Prostate gland (tissue), 2 donors: ENCODE data around the gene RPS18. TPM values are rescaled to one million over a fixed set of nuclear protein-coding genes. Genes with fewer than 3 reads are reported as not detected.
"Not testable (repeated sequence)": the region's sequence is repeated elsewhere in the genome, so short reads cannot be mapped to it uniquely, and the experiment has no call there.

Source experiments
- DNase-seq: peaks from one replicate; pipeline ENCODE4 v3.0.0-alpha.2; 2019; ENCODE audit warnings: low spot score
- H3K27ac ChIP-seq, 2 donors: fragments of 200-600 bp; sonication (generic); 2 replicates each; pipeline ENCODE4 v1.5.1; 2017 to 2019
- H3K27me3 ChIP-seq: fragments of 200-600 bp; sonication (generic); replicated peaks from 2 replicates; pipeline ENCODE4 v1.5.1; 2019; ENCODE audit not compliant: insufficient read depth
- H3K36me3 ChIP-seq, 2 donors: fragments of 200-600 bp; sonication (generic); 1 replicate in 1 of 2; 2 replicates in 1 of 2; pipeline versions ENCODE4 v1.5.1 to v1.8.1; 2017 to 2019
- H3K4me1 ChIP-seq: fragments of 200-600 bp; sonication (generic); replicated peaks from 2 replicates; pipeline ENCODE4 v1.5.1; 2019
- H3K4me3 ChIP-seq, 2 donors: fragments of 200-600 bp; sonication (generic); 2 replicates each; pipeline ENCODE4 v1.5.1; 2017 to 2019
- H3K9me3 ChIP-seq: fragments of 200-600 bp; sonication (generic); 2 replicates; pipeline ENCODE4 v1.5.1; 2017
- POLR2A ChIP-seq: fragments of 450-650 bp; IDR thresholded peaks from one replicate; pipeline ENCODE4 v1.6.1; 2016; ENCODE audit warnings: antibody characterized with exemption, mild to moderate bottlenecking
- POLR2AphosphoS5 ChIP-seq: sonication (generic); formaldehyde crosslinking; IDR thresholded peaks from one replicate; pipeline ENCODE4 v1.6.1; 2017; ENCODE audit warnings: antibody characterized with exemption
- WGBS: methylation state at CpG from one replicate; pipeline ENCODE4 v1.1.5; 2018; 5-methylcytosine and 5-hydroxymethylcytosine counted together
- intact Hi-C: fragments of 100-400 bp; cut with DNase I; formaldehyde crosslinking; loops from one replicate; pipeline ENCODE4 v1.14.2; 2022
- total RNA-seq, 2 donors: library from RNA; depleted of rRNA; stranded (reverse); fragments of >200 nt; gene quantifications; one replicate each; pipeline ENCODE4 v1.1.0, GENCODE V29; 2016
- TF ChIP-seq, protein P1 (sequence below), 4 experiments: fragments of 200-600 bp in 2 of 4; fragments of 450-650 bp in 2 of 4; sonication (generic) in 2 of 4; IDR thresholded peaks; 1 replicate in 3 of 4; 2 replicates in 1 of 4; pipeline ENCODE4 v1.5.1; 2016 to 2019; ENCODE audit warnings: antibody characterized with exemption in 4 of 4, mild to moderate bottlenecking in 2 of 4, moderate library complexity in 2 of 4

The RPS18 gene
- total RNA-seq, 2 donors from 2014 or later: 1,990 to 4,594 TPM

- Histone ChIP-seq H3K36me3 (no peaks in the 10 kb centered on the region), H3K27ac (no peak overlapping the region), H3K9me3 (no peaks in the 10 kb centered on the region), H3K27me3 (no peaks in the 10 kb centered on the region), H3K4me1 (peaks cover 28% of the 10 kb centered on the region), H3K4me3 (no peak overlapping the region)
- no peak for DNase-seq
- 76% methylated on average over 14 of the region's 14 CpGs for WGBS
- intact Hi-C loops: loop anchor here (2.0 kb wide), 1 partner anchor 25 kb away; the partner anchor contains the start of gene RGL2
- TF ChIP-seq, protein P1, sequence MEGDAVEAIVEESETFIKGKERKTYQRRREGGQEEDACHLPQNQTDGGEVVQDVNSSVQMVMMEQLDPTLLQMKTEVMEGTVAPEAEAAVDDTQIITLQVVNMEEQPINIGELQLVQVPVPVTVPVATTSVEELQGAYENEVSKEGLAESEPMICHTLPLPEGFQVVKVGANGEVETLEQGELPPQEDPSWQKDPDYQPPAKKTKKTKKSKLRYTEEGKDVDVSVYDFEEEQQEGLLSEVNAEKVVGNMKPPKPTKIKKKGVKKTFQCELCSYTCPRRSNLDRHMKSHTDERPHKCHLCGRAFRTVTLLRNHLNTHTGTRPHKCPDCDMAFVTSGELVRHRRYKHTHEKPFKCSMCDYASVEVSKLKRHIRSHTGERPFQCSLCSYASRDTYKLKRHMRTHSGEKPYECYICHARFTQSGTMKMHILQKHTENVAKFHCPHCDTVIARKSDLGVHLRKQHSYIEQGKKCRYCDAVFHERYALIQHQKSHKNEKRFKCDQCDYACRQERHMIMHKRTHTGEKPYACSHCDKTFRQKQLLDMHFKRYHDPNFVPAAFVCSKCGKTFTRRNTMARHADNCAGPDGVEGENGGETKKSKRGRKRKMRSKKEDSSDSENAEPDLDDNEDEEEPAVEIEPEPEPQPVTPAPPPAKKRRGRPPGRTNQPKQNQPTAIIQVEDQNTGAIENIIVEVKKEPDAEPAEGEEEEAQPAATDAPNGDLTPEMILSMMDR (IDR thresholded peaks at IDR 0.05): no peak
- TF ChIP-seq POLR2A (no peak), POLR2AphosphoS5 (no peak)
Measured at GRCh38 chr6:33273924-33274902, 2.3 kb downstream of the RPS18 start.

DNA sequence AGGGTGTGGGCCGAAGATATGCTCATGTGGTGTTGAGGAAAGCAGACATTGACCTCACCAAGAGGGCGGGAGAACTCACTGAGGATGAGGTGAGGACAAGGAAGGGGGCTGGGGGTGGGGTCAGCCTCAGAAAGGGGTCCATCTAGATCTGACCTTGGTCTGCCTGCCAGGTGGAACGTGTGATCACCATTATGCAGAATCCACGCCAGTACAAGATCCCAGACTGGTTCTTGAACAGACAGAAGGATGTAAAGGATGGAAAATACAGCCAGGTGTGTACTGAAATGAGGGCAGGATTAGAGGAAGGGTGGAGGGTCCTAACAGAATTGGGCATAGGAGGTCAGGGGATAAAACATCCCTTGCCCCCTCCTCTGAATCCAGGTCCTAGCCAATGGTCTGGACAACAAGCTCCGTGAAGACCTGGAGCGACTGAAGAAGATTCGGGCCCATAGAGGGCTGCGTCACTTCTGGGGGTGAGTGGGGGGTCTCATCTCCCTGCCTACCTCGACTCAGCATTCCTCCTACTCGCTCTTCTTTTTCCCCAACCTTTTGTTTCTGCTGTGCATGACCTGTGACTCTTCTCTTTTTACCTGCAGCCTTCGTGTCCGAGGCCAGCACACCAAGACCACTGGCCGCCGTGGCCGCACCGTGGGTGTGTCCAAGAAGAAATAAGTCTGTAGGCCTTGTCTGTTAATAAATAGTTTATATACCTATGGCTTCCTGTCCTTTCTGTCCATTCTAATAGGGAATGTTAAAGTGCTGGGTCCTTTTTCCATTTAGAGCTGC is 4.1 kb downstream of the RPS18 start:
- DNase-seq, intact Hi-C loops, H3K9me3 ChIP-seq, H3K27me3 ChIP-seq, H3K36me3 ChIP-seq: not testable (repeated sequence)
- 83% methylated on average over 16 of the region's 16 CpGs for WGBS
- Histone ChIP-seq H3K4me1 (peaks cover 28% of the 10 kb centered on the region), H3K4me3 (peak overlapping the region in 1 of 2 donors; percentile 74), H3K27ac (peak overlapping the region; percentile 87)

DNA sequence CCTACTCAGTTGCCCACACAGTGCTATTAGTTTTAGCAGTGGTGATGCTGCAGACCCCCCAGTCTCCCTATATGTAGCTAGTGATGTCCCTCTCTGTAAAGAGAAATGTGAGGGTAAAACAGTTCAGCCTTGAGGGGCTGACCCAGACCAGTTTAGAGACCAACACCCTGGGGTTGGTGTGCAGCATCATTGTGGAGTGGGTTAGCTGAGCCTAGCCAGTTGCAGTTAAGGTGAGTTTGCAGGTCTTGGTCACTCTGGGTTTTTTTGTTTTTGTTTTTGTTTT is 4.6 kb downstream of the RPS18 start:
- H3K4me3 ChIP-seq: peak overlapping the region; percentile 55 to 74
- TF ChIP-seq POLR2AphosphoS5 (no peak), POLR2A (no peak)
- TF ChIP-seq, protein P1 (IDR thresholded peaks at IDR 0.05): no peak
- H3K27me3 ChIP-seq: no peaks in the 10 kb centered on the region
- H3K9me3 ChIP-seq: no peaks in the 10 kb centered on the region
- no peak for DNase-seq
- H3K4me1 ChIP-seq: peaks cover 28% of the 10 kb centered on the region
- no peaks in the 10 kb centered on the region for H3K36me3 ChIP-seq
- H3K27ac ChIP-seq: peak overlapping the region; percentile 87
- intact Hi-C loops: no loop called here

- H3K4me3 ChIP-seq: peak within 1 kb of the TSS; percentile 55 to 74
- no peaks in the 10 kb centered on the region for H3K36me3 ChIP-seq
- intact Hi-C loops: no loop called here
- peak; percentile 76 for DNase-seq
- no peaks in the 10 kb centered on the region for H3K9me3 ChIP-seq
- 2% methylated on average over 79 of the region's 80 CpGs for WGBS
- peaks cover 28% of the 10 kb centered on the region for H3K4me1 ChIP-seq
- no peaks in the 10 kb centered on the region for H3K27me3 ChIP-seq
- TF ChIP-seq POLR2A (peak; percentile 60), POLR2AphosphoS5 (peak; percentile 43)
- TF ChIP-seq, protein P1 (IDR thresholded peaks at IDR 0.05): peak; percentile 17 to 62 (median 41)
- peak within 1 kb of the TSS; percentile 87 for H3K27ac ChIP-seq
Measured at GRCh38 chr6:33276864-33277662, 5.2 kb downstream of the RPS18 start, which contains the start of gene B3GALT4. Gene B3GALT4, plus strand, starts transcription at chr6:33277123. Its CDS starts 297 bp downstream, at chr6:33277420.
